MM.1S (cell line): Measurements from ENCODE around the gene KCNJ11.

Experiments
- DNase-seq: peaks from one replicate; pipeline ENCODE4 v3.0.0-alpha.2; 2015
- H2AFZ ChIP-seq: fragments of 300-600 bp; sonication (generic); 2 replicates; pipeline ENCODE4 v1.6.0; 2016; ENCODE audit warnings: antibody characterized with exemption, low read length
- H3F3A ChIP-seq: fragments of 300-600 bp; sonication (generic); 2 replicates; pipeline ENCODE4 v1.6.1; 2016; ENCODE audit warnings: mild to moderate bottlenecking, antibody characterized with exemption, low read length, moderate library complexity, mixed read lengths; ENCODE audit not compliant: insufficient read depth
- H3K27ac ChIP-seq: fragments of 300-600 bp; sonication (generic); 2 replicates; pipeline ENCODE4 v1.5.1; 2016; ENCODE audit warnings: mild to moderate bottlenecking, low read length
- H3K27me3 ChIP-seq: fragments of 300-600 bp; sonication (generic); replicated peaks from 2 replicates; pipeline ENCODE4 v1.6.0; 2016; ENCODE audit warnings: low read length; ENCODE audit not compliant: insufficient read depth
- H3K36me3 ChIP-seq: fragments of 300-600 bp; sonication (generic); replicated peaks from 2 replicates; pipeline ENCODE4 v1.6.1; 2016; ENCODE audit warnings: mild to moderate bottlenecking, low read length, mixed read lengths; ENCODE audit not compliant: insufficient read depth
- H3K4me1 ChIP-seq: fragments of 300-600 bp; sonication (generic); 2 replicates; pipeline ENCODE4 v1.6.1; 2016; ENCODE audit warnings: low read length, mixed read lengths
- H3K4me2 ChIP-seq: fragments of 300-600 bp; sonication (generic); 2 replicates; pipeline ENCODE4 v1.6.0; 2016; ENCODE audit warnings: low read depth, low read length
- H3K4me3 ChIP-seq: fragments of 300-600 bp; sonication (generic); 2 replicates; pipeline ENCODE4 v1.5.1; 2016; ENCODE audit warnings: low read length, mixed read lengths
- H3K79me2 ChIP-seq: fragments of 300-600 bp; sonication (generic); 2 replicates; pipeline ENCODE4 v1.6.1; 2016; ENCODE audit warnings: mixed run types, low read length, mixed read lengths
- H3K9ac ChIP-seq: fragments of 300-600 bp; sonication (generic); 2 replicates; pipeline ENCODE4 v1.6.1; 2016; ENCODE audit warnings: low read length, mixed read lengths
- H3K9me2 ChIP-seq: fragments of 300-600 bp; sonication (generic); replicated peaks from 2 replicates; pipeline ENCODE4 v1.6.1; 2016; ENCODE audit warnings: mild to moderate bottlenecking, low read length, mixed read lengths; ENCODE audit not compliant: insufficient read depth
- H3K9me3 ChIP-seq: fragments of 300-600 bp; sonication (generic); replicated peaks from 2 replicates; pipeline ENCODE4 v1.6.1; 2016; ENCODE audit warnings: mild to moderate bottlenecking, low read length, mixed read lengths; ENCODE audit not compliant: insufficient read depth
- H4K20me1 ChIP-seq: fragments of 300-600 bp; sonication (generic); 2 replicates; pipeline ENCODE4 v1.6.1; 2016; ENCODE audit warnings: mild to moderate bottlenecking, low read length, moderate library complexity, mixed read lengths; ENCODE audit not compliant: insufficient read depth
- CTCF ChIP-seq: fragments of 300-600 bp; sonication (generic); IDR thresholded peaks from 2 replicates; pipeline ENCODE4 v1.5.1; 2016; ENCODE audit warnings: antibody characterized with exemption, low read length, mixed read lengths
- EZH2 ChIP-seq: fragments of 300-600 bp; sonication (generic); optimal IDR thresholded peaks from 2 replicates; pipeline ENCODE3; 2017; ENCODE audit warnings: low read depth, mild to moderate bottlenecking, antibody characterized with exemption, low read length, mixed read lengths
- EZH2phosphoT487 ChIP-seq: fragments of 300-600 bp; sonication (generic); IDR thresholded peaks from 2 replicates; pipeline ENCODE4 v1.6.1; 2018; ENCODE audit warnings: antibody characterized with exemption, low read length

KCNJ11 gene

DNA sequence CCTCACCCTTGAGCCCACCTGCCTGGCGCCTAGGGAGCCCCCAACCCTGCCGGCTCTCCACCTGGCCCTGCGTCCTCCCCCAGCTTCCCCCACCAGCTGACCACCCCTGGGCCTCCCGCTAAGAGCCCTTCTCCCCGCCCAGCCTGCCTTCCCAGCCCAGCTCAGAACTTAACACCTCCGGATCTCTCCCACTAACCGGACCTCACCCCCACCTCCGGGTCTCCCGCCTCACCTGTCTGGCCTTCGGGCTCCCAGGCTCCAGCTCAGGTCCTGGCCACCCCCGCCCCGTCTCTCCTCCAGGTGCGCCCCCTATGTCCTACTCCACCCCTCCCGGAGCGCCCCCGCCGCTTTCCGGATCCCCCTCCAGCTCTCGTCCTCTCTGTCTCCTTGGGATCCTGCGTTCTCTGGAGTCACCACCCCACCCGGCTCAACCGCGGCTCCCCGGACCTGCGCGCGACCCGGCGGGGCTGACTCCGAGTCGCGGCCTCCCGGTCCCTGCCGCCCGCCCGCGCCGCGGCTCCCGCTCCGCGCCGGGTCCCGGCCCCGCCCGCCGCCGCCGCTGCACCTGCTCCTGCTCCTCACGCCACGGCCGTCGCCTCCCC, at the start of gene KCNJ11:
Gene KCNJ11 (minus strand): TSS at position 51 of the 602 bp plus-strand sequence. CDS start 568 bp downstream, outside the sequence.
- no peaks in the 10 kb centered on the region for H3K9me2 ChIP-seq
- no peak for TF ChIP-seq EZH2phosphoT487
- peak within 1 kb of the TSS; percentile 80 for H3K4me2 ChIP-seq
- H3K27me3 ChIP-seq = no peaks in the 10 kb centered on the region
- peak within 1 kb of the TSS; percentile 79 for H3K27ac ChIP-seq
- H3K4me1 ChIP-seq = peaks cover 49% of the 10 kb centered on the region
- H3K9me3 ChIP-seq = no peaks in the 10 kb centered on the region
- H3K9ac ChIP-seq = peak within 1 kb of the TSS; percentile 70
- H3K79me2 ChIP-seq = 0 out of 2 replicates have a peak, but pooled peaks cover 11% of the 10 kb centered on the region
- no peaks in the 10 kb centered on the region for H3K36me3 ChIP-seq
- peak within 1 kb of the TSS; percentile 62 for H3K4me3 ChIP-seq
- H3F3A ChIP-seq = peaks cover 18% of the 10 kb centered on the region
- peak within 1 kb of the TSS; percentile 84; the same call in 1 of the 2 replicates for H2AFZ ChIP-seq
- no peak for DNase-seq
- H4K20me1 ChIP-seq = no peaks in the 10 kb centered on the region

DNA sequence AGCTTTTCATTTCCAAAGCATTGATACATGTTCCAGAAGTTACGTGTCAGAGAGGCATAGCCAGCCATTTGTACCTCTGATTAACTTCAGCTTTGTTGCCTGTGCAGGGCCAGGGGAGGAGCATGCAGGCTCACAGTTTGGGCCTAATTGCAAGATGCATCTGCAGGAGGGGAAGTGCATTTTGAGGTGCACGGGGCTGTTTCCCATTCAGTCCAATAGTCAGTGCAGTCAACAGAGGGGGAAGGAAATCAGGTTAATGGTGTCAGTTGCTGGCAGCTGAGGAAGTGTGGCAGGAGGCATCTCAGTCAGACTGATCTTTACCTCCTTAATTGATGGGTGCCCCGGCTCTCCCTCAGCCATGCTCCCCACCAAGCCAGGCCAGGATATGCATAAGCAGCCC, 48.9 kb upstream of the KCNJ11 start:
- TF ChIP-seq EZH2 (no peak), CTCF (no peak), EZH2phosphoT487 (no peak)
- H4K20me1 ChIP-seq = no peaks in the 10 kb centered on the region
- H3K36me3 ChIP-seq = no peaks in the 10 kb centered on the region
- H3K9me3 ChIP-seq = no peaks in the 10 kb centered on the region
- H3K4me2 ChIP-seq = no peak overlapping the region
- no peaks in the 10 kb centered on the region for H3K79me2 ChIP-seq
- no peak overlapping the region for H2AFZ ChIP-seq
- no peak overlapping the region for H3K27ac ChIP-seq
- H3K9me2 ChIP-seq = no peaks in the 10 kb centered on the region
- no peak for DNase-seq
- no peaks in the 10 kb centered on the region for H3F3A ChIP-seq
- no peaks in the 10 kb centered on the region for H3K4me1 ChIP-seq
- H3K4me3 ChIP-seq = no peak overlapping the region
- H3K9ac ChIP-seq = no peak overlapping the region
- no peaks in the 10 kb centered on the region for H3K27me3 ChIP-seq

DNA sequence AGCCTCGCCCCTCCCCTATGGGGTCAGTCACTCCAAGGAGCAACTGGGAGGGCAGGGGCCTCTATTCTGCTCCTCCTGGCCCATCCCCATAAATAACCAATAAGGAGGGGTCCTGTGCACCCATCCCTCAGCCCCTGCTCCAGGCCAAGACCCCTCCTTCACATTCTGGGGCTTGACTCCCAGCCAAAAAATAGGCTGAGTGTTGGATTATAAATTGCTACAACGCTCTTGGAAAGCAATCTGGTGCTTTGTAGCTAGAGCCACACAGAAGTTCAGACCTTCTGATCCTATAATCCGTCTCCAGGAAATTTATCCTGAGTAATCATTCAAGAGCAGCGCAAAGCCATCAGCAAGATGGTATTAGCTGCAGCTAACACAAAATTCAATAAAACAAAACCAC, 45.6 kb upstream of the KCNJ11 start:
- H3K27me3 ChIP-seq = no peaks in the 10 kb centered on the region

More for the DNA sequence above, 45.6 kb upstream of the KCNJ11 start:
- H3K27ac ChIP-seq = no peak overlapping the region
- no peaks in the 10 kb centered on the region for H3K9me3 ChIP-seq
- TF ChIP-seq EZH2phosphoT487 (no peak), EZH2 (no peak), CTCF (no peak)
- H3K4me2 ChIP-seq = no peak overlapping the region
- no peaks in the 10 kb centered on the region for H3F3A ChIP-seq
- no peak overlapping the region for H2AFZ ChIP-seq
- H3K4me1 ChIP-seq = no peaks in the 10 kb centered on the region
- no peak for DNase-seq
- H3K9me2 ChIP-seq = no peaks in the 10 kb centered on the region
- H3K79me2 ChIP-seq = no peaks in the 10 kb centered on the region
- no peak overlapping the region for H3K4me3 ChIP-seq
- H3K36me3 ChIP-seq = no peaks in the 10 kb centered on the region
- H3K9ac ChIP-seq = no peak overlapping the region
- no peaks in the 10 kb centered on the region for H4K20me1 ChIP-seq
